H9 (cell line): Measurements from ENCODE around the gene VRK3. TPM values are rescaled to one million over a fixed set of nuclear protein-coding genes. Genes with fewer than 3 reads are reported as not detected.

Experiments used
- DNase-seq: peaks from one replicate; pipeline ENCODE4 v3.0.0-alpha.2; 2017
- H2AFZ ChIP-seq: one replicate; pipeline ENCODE4 v1.6.1; 2013; ENCODE audit warnings: mild to moderate bottlenecking, low read length, control low read depth, moderate library complexity
- H2AK5ac ChIP-seq: 2 replicates; pipeline ENCODE4 v1.6.1; 2013; ENCODE audit warnings: low read length, control low read depth, mixed read lengths; ENCODE audit not compliant: insufficient read length
- H2BK120ac ChIP-seq: one replicate; pipeline ENCODE4 v1.6.1; 2013; ENCODE audit warnings: low read depth, mild to moderate bottlenecking, low read length, control low read depth, inconsistent platforms; ENCODE audit not compliant: poor library complexity, severe bottlenecking
- H2BK12ac ChIP-seq: 2 replicates; pipeline ENCODE4 v1.6.1; 2013; ENCODE audit warnings: low read length, control low read depth, mixed read lengths, low read depth; ENCODE audit not compliant: insufficient read length
- H2BK15ac ChIP-seq: 2 replicates; pipeline ENCODE4 v1.6.1; 2013; ENCODE audit warnings: low read depth, low read length, control low read depth
- H2BK20ac ChIP-seq: one replicate; pipeline ENCODE4 v1.6.1; 2013; ENCODE audit warnings: low read depth, mild to moderate bottlenecking, low read length, control low read depth, inconsistent platforms; ENCODE audit not compliant: poor library complexity, severe bottlenecking
- H2BK5ac ChIP-seq: 2 replicates; pipeline ENCODE4 v1.6.1; 2013; ENCODE audit warnings: low read length, control low read depth, mixed read lengths; ENCODE audit not compliant: insufficient read length
- H3K14ac ChIP-seq: 2 replicates; pipeline ENCODE4 v1.6.1; 2013; ENCODE audit warnings: low read length, control low read depth; ENCODE audit not compliant: insufficient read depth
- H3K18ac ChIP-seq: 2 replicates; pipeline ENCODE4 v1.6.1; 2013; ENCODE audit warnings: low read depth, mild to moderate bottlenecking, mixed read lengths, low read length, control low read depth; ENCODE audit not compliant: insufficient read length
- H3K23ac ChIP-seq: 2 replicates; pipeline ENCODE4 v1.6.1; 2013; ENCODE audit warnings: low read length, control low read depth, mixed read lengths, low read depth; ENCODE audit not compliant: insufficient read length
- H3K23me2 ChIP-seq: 2 replicates; pipeline ENCODE4 v1.6.1; 2013; ENCODE audit warnings: low read depth, mild to moderate bottlenecking, mixed read lengths, low read length, control low read depth; ENCODE audit not compliant: insufficient read length, poor library complexity, severe bottlenecking
- H3K27ac ChIP-seq: 2 replicates; pipeline ENCODE4 v1.5.1; 2013; ENCODE audit warnings: low read length, control low read depth, mixed read lengths, low read depth; ENCODE audit not compliant: insufficient read length
- H3K27me3 ChIP-seq: 2 replicates; pipeline ENCODE4 v1.6.1; 2013; ENCODE audit warnings: low read length, control low read depth, inconsistent platforms; ENCODE audit not compliant: insufficient read depth
- H3K4ac ChIP-seq: 2 replicates; pipeline ENCODE4 v1.6.1; 2013; ENCODE audit warnings: low read depth, mild to moderate bottlenecking, control low read depth, inconsistent platforms, low read length, moderate library complexity
- H3K4me1 ChIP-seq: 2 replicates; pipeline ENCODE4 v1.6.1; 2013; ENCODE audit warnings: low read length, control low read depth, inconsistent platforms; ENCODE audit not compliant: insufficient read depth
- H3K4me2 ChIP-seq: 2 replicates; pipeline ENCODE4 v1.6.1; 2013; ENCODE audit warnings: low read length, control low read depth, mixed read lengths; ENCODE audit not compliant: insufficient read length, insufficient read depth
- H3K56ac ChIP-seq: 2 replicates; pipeline ENCODE4 v1.6.1; 2013; ENCODE audit warnings: low read depth, mild to moderate bottlenecking, mixed read lengths, low read length, control low read depth; ENCODE audit not compliant: insufficient read length
- H3K79me1 ChIP-seq: 2 replicates; pipeline ENCODE4 v1.6.1; 2013; ENCODE audit warnings: low read depth, mild to moderate bottlenecking, moderate library complexity, low read length, control low read depth, inconsistent platforms; ENCODE audit not compliant: insufficient read depth, poor library complexity, severe bottlenecking
- H3K79me2 ChIP-seq: 2 replicates; pipeline ENCODE4 v1.6.1; 2013; ENCODE audit warnings: low read length, control low read depth, inconsistent platforms; ENCODE audit not compliant: insufficient read depth
- H3K9ac ChIP-seq: 2 replicates; pipeline ENCODE4 v1.6.1; 2013; ENCODE audit warnings: low read length, control low read depth, mixed read lengths; ENCODE audit not compliant: insufficient read length; ENCODE audit errors: extremely low read depth
- H3K9me3 ChIP-seq: one replicate; pipeline ENCODE4 v1.6.1; 2013; ENCODE audit warnings: low read depth, low read length, inconsistent platforms; ENCODE audit not compliant: control insufficient read depth
- H3T11ph ChIP-seq: one replicate; pipeline ENCODE4 v1.6.1; 2013; ENCODE audit warnings: mild to moderate bottlenecking, low read length, control low read depth, inconsistent platforms
- H4K20me1 ChIP-seq: one replicate; pipeline ENCODE4 v1.6.1; 2013; ENCODE audit not compliant: control insufficient read depth, insufficient read length, insufficient read depth
- H4K5ac ChIP-seq: 2 replicates; pipeline ENCODE4 v1.6.1; 2013; ENCODE audit warnings: low read depth, mild to moderate bottlenecking, mixed read lengths, low read length, control low read depth; ENCODE audit not compliant: insufficient read length
- H4K8ac ChIP-seq: replicated peaks from 2 replicates; pipeline ENCODE4 v1.6.1; 2013; ENCODE audit warnings: low read length, control low read depth, mixed read lengths, low read depth; ENCODE audit not compliant: insufficient read length
- H4K91ac ChIP-seq: 2 replicates; pipeline ENCODE4 v1.6.1; 2013; ENCODE audit warnings: low read depth, mild to moderate bottlenecking, moderate library complexity, mixed read lengths, low read length, control low read depth; ENCODE audit not compliant: insufficient read length
- H3K27ac Mint-ChIP-seq, 3 experiments: 2 replicates in 2 of 3; 3 replicates in 1 of 3; pipeline ENCODE4 v1.8.0; 2020 to 2021; ENCODE audit warnings: mixed read lengths in 3 of 3, mild to moderate bottlenecking in 1 of 3, moderate library complexity in 1 of 3
- H3K27me3 Mint-ChIP-seq: 2 replicates; pipeline ENCODE4 v1.8.0; 2021; ENCODE audit warnings: low read depth, mild to moderate bottlenecking, moderate library complexity, mixed read lengths
- H3K36me3 Mint-ChIP-seq, 3 experiments: 2 replicates in 2 of 3; 3 replicates in 1 of 3; pipeline ENCODE4 v1.8.0; 2020 to 2021; ENCODE audit warnings: low read depth in 3 of 3, mixed read lengths in 3 of 3; ENCODE audit not compliant: insufficient read depth in 1 of 3
- H3K4me1 Mint-ChIP-seq, 2 experiments: 2 replicates each; pipeline ENCODE4 v1.8.0; 2020; ENCODE audit warnings: mixed read lengths in 2 of 2
- H3K4me3 Mint-ChIP-seq, 2 experiments: 2 replicates in 1 of 2; 3 replicates in 1 of 2; pipeline ENCODE4 v1.8.0; 2020 to 2021; ENCODE audit warnings: mild to moderate bottlenecking in 2 of 2, mixed read lengths in 2 of 2, moderate library complexity in 1 of 2
- H3K9me3 Mint-ChIP-seq, 2 experiments: 2 replicates in 1 of 2; 3 replicates in 1 of 2; pipeline ENCODE4 v1.8.0; 2020; ENCODE audit warnings: mild to moderate bottlenecking in 2 of 2, mixed read lengths in 2 of 2, moderate library complexity in 1 of 2
- CTCF ChIP-seq: fragments of 200-600 bp; sonication (generic); conservative IDR thresholded peaks from 3 replicates; pipeline ENCODE4 v1.8.0; 2021; ENCODE audit warnings: antibody characterized with exemption, mild to moderate bottlenecking
- WGBS: extraction: QIAGEN DNeasy Blood & Tissue Kit; methylation state at CpG from one replicate; pipeline ENCODE4 v1.1.7; 2013; ENCODE audit warnings: missing lambda C conversion rate, low lambda C conversion rate, mixed read lengths; ENCODE audit not compliant: insufficient read length; ENCODE audit errors: extremely low coverage; 5-methylcytosine and 5-hydroxymethylcytosine counted together
- total RNA-seq: library from RNA; stranded (reverse); gene quantifications from 2 replicates; pipeline ENCODE4 v1.2.1, GENCODE V29; 2021

VRK3 gene
- total RNA-seq, 1 experiment from 2014 or later: 33.5 TPM

GRCh38 chr19:50067575-50067974 is 42.4 kb upstream of the VRK3 start:
- Histone ChIP-seq H4K91ac (no peak overlapping the region), H3K18ac (no peak overlapping the region), H2BK5ac (no peak overlapping the region), H3K27ac (no peak overlapping the region), H3K4me1 (no peaks in the 10 kb centered on the region), H3K9ac (no peak overlapping the region), H2BK15ac (no peak overlapping the region), H2AFZ (no peak overlapping the region), H3K79me1 (no peaks in the 10 kb centered on the region), H2BK120ac (no peak overlapping the region), H3T11ph (no peak overlapping the region), H4K20me1 (no peaks in the 10 kb centered on the region), H4K8ac (no peak overlapping the region), H3K79me2 (no peaks in the 10 kb centered on the region), H3K9me3 (peaks cover 46% of the 10 kb centered on the region), H2BK12ac (no peak overlapping the region), H3K27me3 (no peaks in the 10 kb centered on the region), H2AK5ac (no peak overlapping the region), H3K4me2 (no peak overlapping the region), H2BK20ac (no peak overlapping the region), H3K4ac (no peak overlapping the region), H3K23me2 (no peaks in the 10 kb centered on the region), H3K23ac (no peak overlapping the region), H3K14ac (no peak overlapping the region), H3K56ac (no peak overlapping the region), H4K5ac (no peak overlapping the region)
- Mint-ChIP-seq H3K4me3 (no peak overlapping the region), H3K36me3 (peaks cover 2 to 10% (median 4%) of the 10 kb centered on the region in 3 experiments; a peak in 4 of 7 replicates), H3K4me1 (no peaks in the 10 kb centered on the region), H3K27ac (peak overlapping the region in 1 of 3 experiments; percentile 67; a peak in 1 of 7 replicates), H3K9me3 (peaks cover 50 to 86% of the 10 kb centered on the region in 2 experiments), H3K27me3 (peaks cover 3% of the 10 kb centered on the region)
- TF ChIP-seq CTCF: no peak
- no CpG with 5 or more reads among the region's 6 CpGs for WGBS
- DNase-seq: no peak
